Stomach (tissue), 9 donors: ENCODE results near the gene PTPRU. TPM values are rescaled to one million over a fixed set of nuclear protein-coding genes. Genes with fewer than 3 reads are reported as not detected.

ENCODE experiments used
- DNase-seq, 2 donors: peaks; one replicate each; pipeline versions ENCODE4 v3.0.0 to v3.0.0-alpha.2; 2013 to 2019
- H3K27ac ChIP-seq, 5 donors: fragments of 200-600 bp in 4 of 5; sonication (generic) in 4 of 5; one replicate each; pipeline ENCODE4 v1.5.1; 2013 to 2019; ENCODE audit warnings: mild to moderate bottlenecking in 1 of 5, moderate library complexity in 1 of 5
- H3K27me3 ChIP-seq, 3 donors: fragments of 200-600 bp; sonication (generic); one replicate each; pipeline ENCODE4 v1.5.1; 2017 to 2019; ENCODE audit warnings: mixed run types in 1 of 3
- H3K36me3 ChIP-seq, 4 donors: fragments of 200-600 bp; sonication (generic); 1 replicate in 3 of 4; 2 replicates in 1 of 4; pipeline ENCODE4 v1.5.1; 2016 to 2019
- H3K4me1 ChIP-seq, 4 donors: fragments of 200-600 bp; sonication (generic); one replicate each; pipeline ENCODE4 v1.5.1; 2016 to 2019
- H3K4me3 ChIP-seq, 4 donors: fragments of 200-600 bp; sonication (generic) in 3 of 4; one replicate each; pipeline ENCODE4 v1.5.1; 2016 to 2019; ENCODE audit warnings: mild to moderate bottlenecking in 1 of 4
- H3K9me3 ChIP-seq, 4 donors: fragments of 200-600 bp; sonication (generic); one replicate each; pipeline ENCODE4 v1.5.1; 2016 to 2019
- EP300 ChIP-seq: sonication (generic); formaldehyde crosslinking; IDR thresholded peaks from one replicate; pipeline ENCODE4 v1.6.1; 2017; ENCODE audit warnings: antibody characterized with exemption
- POLR2A ChIP-seq, 4 donors: fragments of 450-650 bp; IDR thresholded peaks; one replicate each; pipeline ENCODE4 v1.6.1; 2016; ENCODE audit warnings: antibody characterized with exemption in 4 of 4, control low read depth in 2 of 4, mild to moderate bottlenecking in 1 of 4, moderate library complexity in 1 of 4
- POLR2AphosphoS5 ChIP-seq, 3 donors: sonication (generic); formaldehyde crosslinking; IDR thresholded peaks; one replicate each; pipeline ENCODE4 v1.6.1; 2016; ENCODE audit warnings: antibody characterized with exemption in 3 of 3
- WGBS, 5 donors: extraction: QIAGEN DNeasy Blood & Tissue Kit in 3 of 5; methylation state at CpG; one replicate each; pipeline versions ENCODE4 v1.1.5 to v1.1.7; 2013 to 2018; 5-methylcytosine and 5-hydroxymethylcytosine counted together
- intact Hi-C: fragments of 100-400 bp; cut with DNase I; formaldehyde crosslinking; loops from one replicate; pipeline ENCODE4 v1.15.1; 2023; ENCODE audit warnings: low total_unique reads
- polyA plus RNA-seq, 3 donors: library from polyadenylated mRNA; stranded (reverse); fragments of 200-250 nt; gene quantifications; one replicate each; pipeline ENCODE4 v1.2.3, GENCODE V29; 2013
- total RNA-seq, 5 donors: library from RNA; depleted of rRNA; stranded (reverse); fragments of >200 nt; gene quantifications; one replicate each; pipeline versions ENCODE4 v1.1.0 to v1.2.3, GENCODE V29; 2014 to 2016
- TF ChIP-seq, protein P1 (sequence below), 7 experiments: fragments of 450-650 bp in 4 of 7; fragments of 200-600 bp in 3 of 7; sonication (generic) in 3 of 7; IDR thresholded peaks; one replicate each; pipeline ENCODE4 v1.5.1; 2016 to 2019; ENCODE audit warnings: antibody characterized with exemption in 7 of 7, control low read depth in 2 of 7, mild to moderate bottlenecking in 1 of 7
- donor health status: healthy with polysubstance abuse.
- donor health status: Bipolar disorder and iron deficiency.
- donor health status: healthy.

The PTPRU gene
- total and polyA plus RNA-seq, 8 donors, result 0.29 to 17.5 (median 6.2) TPM

DNA sequence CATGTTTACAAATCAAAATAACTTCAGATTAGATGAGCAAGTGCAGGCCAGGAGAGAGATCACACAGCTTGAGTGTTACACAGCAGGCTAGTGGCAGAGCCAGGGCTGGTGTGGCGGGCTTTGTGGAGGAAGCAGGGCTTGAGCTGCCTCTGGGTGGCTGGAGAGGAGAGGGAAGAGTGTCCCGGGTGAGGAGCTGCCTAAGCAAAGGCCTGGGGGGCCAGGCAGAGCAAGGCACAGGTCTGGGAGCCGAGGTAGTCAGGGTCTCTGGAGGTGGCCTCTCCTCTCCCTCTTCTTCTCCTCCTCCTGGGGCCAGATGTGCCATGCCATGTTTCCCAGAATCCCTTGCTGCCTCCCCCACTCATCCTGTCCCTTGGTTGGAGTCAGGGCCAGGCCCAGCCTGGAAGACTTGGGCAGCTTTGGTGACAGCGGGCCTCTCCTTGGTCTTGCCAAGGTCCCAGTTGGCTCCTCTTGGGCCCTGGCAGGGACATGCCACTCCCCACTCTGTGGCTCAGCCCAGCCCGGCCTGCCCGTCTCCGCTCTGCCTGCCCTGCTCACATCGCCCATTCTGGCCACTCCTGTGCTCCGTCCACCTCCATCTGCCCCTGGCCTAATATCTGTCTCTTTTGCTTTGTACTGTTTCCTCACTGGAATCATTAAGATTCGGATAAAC, 70.3 kb downstream of the PTPRU start:
- H3K27ac ChIP-seq, result no peak overlapping the region
- intact Hi-C loops, result no loop called here
- no peaks in the 10 kb centered on the region for H3K9me3 ChIP-seq
- DNase-seq, result no peak
- no peaks in the 10 kb centered on the region for H3K4me1 ChIP-seq
- peaks cover 7 to 76% (median 39%) of the 10 kb centered on the region in 4 donors for H3K36me3 ChIP-seq
- H3K27me3 ChIP-seq, result no peaks in the 10 kb centered on the region
- WGBS, 5 donors, result 88 to 96% (median 92%) methylated on average over 10 of the region's 10 CpGs
- TF ChIP-seq, protein P1, sequence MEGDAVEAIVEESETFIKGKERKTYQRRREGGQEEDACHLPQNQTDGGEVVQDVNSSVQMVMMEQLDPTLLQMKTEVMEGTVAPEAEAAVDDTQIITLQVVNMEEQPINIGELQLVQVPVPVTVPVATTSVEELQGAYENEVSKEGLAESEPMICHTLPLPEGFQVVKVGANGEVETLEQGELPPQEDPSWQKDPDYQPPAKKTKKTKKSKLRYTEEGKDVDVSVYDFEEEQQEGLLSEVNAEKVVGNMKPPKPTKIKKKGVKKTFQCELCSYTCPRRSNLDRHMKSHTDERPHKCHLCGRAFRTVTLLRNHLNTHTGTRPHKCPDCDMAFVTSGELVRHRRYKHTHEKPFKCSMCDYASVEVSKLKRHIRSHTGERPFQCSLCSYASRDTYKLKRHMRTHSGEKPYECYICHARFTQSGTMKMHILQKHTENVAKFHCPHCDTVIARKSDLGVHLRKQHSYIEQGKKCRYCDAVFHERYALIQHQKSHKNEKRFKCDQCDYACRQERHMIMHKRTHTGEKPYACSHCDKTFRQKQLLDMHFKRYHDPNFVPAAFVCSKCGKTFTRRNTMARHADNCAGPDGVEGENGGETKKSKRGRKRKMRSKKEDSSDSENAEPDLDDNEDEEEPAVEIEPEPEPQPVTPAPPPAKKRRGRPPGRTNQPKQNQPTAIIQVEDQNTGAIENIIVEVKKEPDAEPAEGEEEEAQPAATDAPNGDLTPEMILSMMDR (IDR thresholded peaks at IDR 0.05), result no peak
- no peak for TF ChIP-seq POLR2A (IDR thresholded peaks at IDR 0.05)
- TF ChIP-seq EP300, result no peak
- TF ChIP-seq POLR2AphosphoS5 (IDR thresholded peaks at IDR 0.05), result no peak
- H3K4me3 ChIP-seq, result no peak overlapping the region

DNA sequence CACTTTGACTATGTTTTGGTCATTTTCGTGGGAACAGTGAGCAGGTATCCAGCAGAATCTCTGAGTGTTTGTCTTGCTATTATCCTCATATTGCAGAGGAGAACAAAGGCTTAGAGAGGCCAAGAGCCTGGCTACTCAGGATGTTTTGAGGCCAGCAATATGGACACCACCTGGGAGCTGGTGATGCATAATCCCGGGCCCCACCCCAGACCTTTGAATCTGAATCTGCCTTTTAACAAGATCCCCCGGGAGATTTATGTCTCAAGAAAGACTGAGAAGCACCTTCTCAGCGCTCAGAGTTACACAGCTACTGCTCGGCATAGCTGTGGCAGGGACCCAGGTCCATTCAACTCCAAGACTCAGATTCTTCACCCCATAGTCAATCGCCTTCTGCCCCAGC, 72.8 kb downstream of the PTPRU start:
- 82 to 85% (median 84%) methylated on average over 6 of the region's 6 CpGs for WGBS, 5 donors
- no peak for DNase-seq
- intact Hi-C loops, result no loop called here

DNA sequence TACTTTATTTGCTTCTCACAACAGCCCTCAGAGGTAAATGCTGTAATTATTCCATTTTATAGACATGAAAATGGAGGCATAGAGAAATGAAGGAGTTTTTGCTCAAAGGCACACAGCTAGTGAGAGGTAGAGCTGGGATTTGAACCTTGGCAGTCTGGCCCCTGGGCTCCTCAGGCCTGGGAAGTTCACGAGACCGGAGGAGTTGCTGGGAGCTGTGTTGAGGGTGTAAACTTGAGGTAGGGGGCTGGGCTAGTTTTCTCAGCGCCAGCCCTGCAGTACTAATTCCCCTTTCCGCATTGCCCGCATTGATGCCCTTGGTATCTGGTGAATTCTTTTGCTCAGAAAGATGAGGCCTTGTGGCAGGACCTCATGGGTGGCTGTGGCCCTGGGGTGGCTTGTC, 73.3 kb downstream of the PTPRU start:
- DNase-seq, result no peak
- Histone ChIP-seq H3K27me3 (no peaks in the 10 kb centered on the region), H3K9me3 (no peaks in the 10 kb centered on the region), H3K4me3 (no peak overlapping the region), H3K27ac (no peak overlapping the region), H3K4me1 (no peaks in the 10 kb centered on the region), H3K36me3 (peaks cover 6 to 82% (median 48%) of the 10 kb centered on the region in 4 donors)
- intact Hi-C loops, result no loop called here
- TF ChIP-seq POLR2AphosphoS5 (IDR thresholded peaks at IDR 0.05), result no peak
- TF ChIP-seq POLR2A (IDR thresholded peaks at IDR 0.05), result no peak
- TF ChIP-seq EP300, result no peak
- TF ChIP-seq, protein P1 (IDR thresholded peaks at IDR 0.05), result no peak
- 87 to 93% (median 92%) methylated on average over 5 of the region's 5 CpGs for WGBS, 5 donors

More for the DNA sequence above, 72.8 kb downstream of the PTPRU start:
- Histone ChIP-seq H3K27me3 (no peaks in the 10 kb centered on the region), H3K4me3 (no peak overlapping the region), H3K9me3 (no peaks in the 10 kb centered on the region), H3K36me3 (peaks cover 7 to 82% (median 48%) of the 10 kb centered on the region in 4 donors), H3K27ac (no peak overlapping the region), H3K4me1 (no peaks in the 10 kb centered on the region)
- TF ChIP-seq, protein P1 (IDR thresholded peaks at IDR 0.05), result no peak
- TF ChIP-seq POLR2AphosphoS5 (IDR thresholded peaks at IDR 0.05), result no peak
- TF ChIP-seq EP300, result no peak
- TF ChIP-seq POLR2A (IDR thresholded peaks at IDR 0.05), result no peak

DNA sequence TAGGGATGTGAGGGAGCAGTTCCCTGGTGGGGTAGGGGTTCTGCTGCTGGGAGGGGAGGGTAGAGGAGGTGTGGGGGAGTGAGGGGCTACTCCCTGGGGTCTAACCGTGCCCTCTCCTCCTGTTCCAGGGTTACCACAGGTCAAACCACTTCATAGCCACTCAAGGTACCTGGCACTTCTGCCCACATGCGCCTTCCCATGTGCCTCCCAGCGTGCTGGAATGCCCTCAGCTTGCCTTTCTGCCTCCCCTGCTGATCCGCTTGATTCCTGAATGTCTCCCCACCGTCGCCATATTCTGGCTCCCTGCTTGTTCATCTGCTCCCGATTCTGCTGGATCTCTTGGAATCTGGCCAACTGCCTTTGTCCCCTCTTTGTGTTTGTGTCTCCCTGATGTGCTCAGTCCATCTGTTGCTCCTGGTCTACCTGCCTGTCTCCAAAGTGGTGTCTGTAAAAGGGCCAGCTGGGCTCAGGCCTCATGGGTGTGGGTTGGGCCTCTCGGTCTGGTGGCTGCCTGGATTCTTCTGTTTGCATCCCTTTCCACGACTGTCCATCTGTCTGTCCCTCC, 74.4 kb downstream of the PTPRU start:
- Histone ChIP-seq H3K4me1 (no peaks in the 10 kb centered on the region), H3K36me3 (peaks cover 6 to 82% (median 49%) of the 10 kb centered on the region in 4 donors), H3K27me3 (no peaks in the 10 kb centered on the region), H3K9me3 (no peaks in the 10 kb centered on the region), H3K27ac (no peak overlapping the region), H3K4me3 (no peak overlapping the region)
- 85 to 93% (median 86%) methylated on average over 9 of the region's 9 CpGs for WGBS, 5 donors
- TF ChIP-seq POLR2A (IDR thresholded peaks at IDR 0.05), result no peak
- TF ChIP-seq POLR2AphosphoS5 (IDR thresholded peaks at IDR 0.05), result no peak
- TF ChIP-seq, protein P1 (IDR thresholded peaks at IDR 0.05), result no peak
- no peak for DNase-seq
- intact Hi-C loops, result no loop called here
